ENCODE results near the gene BCAR3. TPM values are rescaled to one million over a fixed set of nuclear protein-coding genes. Genes with fewer than 3 reads are reported as not detected.

Gene BCAR3
- total RNA-seq, 6 experiments from 2014 or later, result 24.4 to 55.1 (median 26.2) TPM

DNA sequence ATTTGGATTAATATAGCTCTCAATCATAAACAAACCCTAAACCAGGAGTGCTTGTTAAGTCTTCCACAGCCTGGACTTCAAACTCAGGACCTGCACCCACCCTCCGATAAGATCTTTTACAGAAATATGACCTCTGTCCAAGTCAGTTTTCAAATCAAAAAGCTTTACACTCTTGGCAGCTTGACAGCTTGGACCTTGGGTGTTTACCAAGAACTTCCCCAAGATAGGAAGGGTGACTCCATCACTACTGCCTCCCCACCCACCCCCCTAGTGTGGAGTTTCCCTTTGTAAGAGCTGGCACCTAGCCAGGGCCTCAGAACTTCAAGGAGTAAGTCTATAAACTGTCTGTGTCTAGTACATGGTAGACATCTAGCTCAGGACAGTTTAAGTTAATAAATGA, 9.6 kb downstream of the BCAR3 start:
- Mint-ChIP-seq H3K27ac (peak overlapping the region; percentile 58), H3K27me3 (ENCODE audit: insufficient read depth) (no peaks in the 10 kb centered on the region)
- no peak for DNase-seq

DNA sequence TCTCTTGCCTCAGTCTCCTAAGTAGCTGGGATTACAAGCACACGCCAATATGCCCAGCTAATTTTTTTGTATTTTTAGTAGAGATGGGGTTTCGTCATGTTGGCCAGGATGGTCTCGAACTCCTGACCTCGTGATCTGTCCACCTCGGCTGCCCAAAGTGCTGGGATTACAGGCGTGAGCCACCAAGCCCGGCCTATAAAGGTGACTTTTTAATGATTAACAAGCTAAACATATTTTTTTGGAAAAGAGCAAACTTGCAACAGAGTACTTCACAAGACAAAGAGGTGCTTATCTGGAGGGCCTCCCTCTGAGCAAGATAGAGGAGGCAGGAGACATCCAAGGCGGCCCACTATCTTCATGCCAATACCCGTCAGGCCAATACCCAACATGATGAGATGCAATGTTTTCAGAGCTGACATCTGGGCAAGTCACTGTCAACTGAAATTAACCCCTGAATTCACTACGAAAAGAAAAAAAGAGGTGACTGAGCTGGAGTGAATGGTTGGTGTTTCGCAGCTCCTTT, 10.5 kb downstream of the BCAR3 start:
- TF ChIP-seq, protein P1, sequence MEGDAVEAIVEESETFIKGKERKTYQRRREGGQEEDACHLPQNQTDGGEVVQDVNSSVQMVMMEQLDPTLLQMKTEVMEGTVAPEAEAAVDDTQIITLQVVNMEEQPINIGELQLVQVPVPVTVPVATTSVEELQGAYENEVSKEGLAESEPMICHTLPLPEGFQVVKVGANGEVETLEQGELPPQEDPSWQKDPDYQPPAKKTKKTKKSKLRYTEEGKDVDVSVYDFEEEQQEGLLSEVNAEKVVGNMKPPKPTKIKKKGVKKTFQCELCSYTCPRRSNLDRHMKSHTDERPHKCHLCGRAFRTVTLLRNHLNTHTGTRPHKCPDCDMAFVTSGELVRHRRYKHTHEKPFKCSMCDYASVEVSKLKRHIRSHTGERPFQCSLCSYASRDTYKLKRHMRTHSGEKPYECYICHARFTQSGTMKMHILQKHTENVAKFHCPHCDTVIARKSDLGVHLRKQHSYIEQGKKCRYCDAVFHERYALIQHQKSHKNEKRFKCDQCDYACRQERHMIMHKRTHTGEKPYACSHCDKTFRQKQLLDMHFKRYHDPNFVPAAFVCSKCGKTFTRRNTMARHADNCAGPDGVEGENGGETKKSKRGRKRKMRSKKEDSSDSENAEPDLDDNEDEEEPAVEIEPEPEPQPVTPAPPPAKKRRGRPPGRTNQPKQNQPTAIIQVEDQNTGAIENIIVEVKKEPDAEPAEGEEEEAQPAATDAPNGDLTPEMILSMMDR (IDR thresholded peaks at IDR 0.05), result no peak
- DNase-seq, result no peak
- H3K36me3 Mint-ChIP-seq (ENCODE audit: low read depth), result peaks cover 41% of the 10 kb centered on the region

More for the DNA sequence above, 9.6 kb downstream of the BCAR3 start:
- Mint-ChIP-seq H3K4me3 (no peak overlapping the region; the same call in 1 of the 2 replicates), H3K9me3 (no peaks in the 10 kb centered on the region), H3K36me3 (ENCODE audit: low read depth) (peaks cover 42% of the 10 kb centered on the region), H3K4me1 (ENCODE audit: low read depth) (peaks cover 94% of the 10 kb centered on the region)
- TF ChIP-seq, protein P1 (IDR thresholded peaks at IDR 0.05), result no peak

GRCh38 chr1:93670141-93670540, 11.5 kb downstream of the BCAR3 start:
- Mint-ChIP-seq H3K4me3 (peak overlapping the region; percentile 30; the same call in 1 of the 2 replicates), H3K27ac (peak overlapping the region; percentile 60), H3K27me3 (ENCODE audit: insufficient read depth) (no peaks in the 10 kb centered on the region; the same call in none of the 2 replicates), H3K4me1 (ENCODE audit: low read depth) (peaks cover 94% of the 10 kb centered on the region), H3K9me3 (no peaks in the 10 kb centered on the region), H3K36me3 (ENCODE audit: low read depth) (peaks cover 38% of the 10 kb centered on the region)
- TF ChIP-seq, protein P1 (IDR thresholded peaks at IDR 0.05), result no peak
- peak; percentile 77 for DNase-seq

More for the DNA sequence above, 10.5 kb downstream of the BCAR3 start:
- Mint-ChIP-seq H3K4me3 (no peak overlapping the region), H3K9me3 (no peaks in the 10 kb centered on the region), H3K4me1 (ENCODE audit: low read depth) (peaks cover 94% of the 10 kb centered on the region), H3K27ac (0 out of 2 replicates have a peak overlapping the region, but pooled peaks have one; percentile 38), H3K27me3 (ENCODE audit: insufficient read depth) (no peaks in the 10 kb centered on the region; the same call in 1 of the 2 replicates)

- TF ChIP-seq, protein P1 (IDR thresholded peaks at IDR 0.05), result no peak
- Mint-ChIP-seq H3K27ac (peak overlapping the region; percentile 74), H3K36me3 (ENCODE audit: low read depth) (peaks cover 32% of the 10 kb centered on the region), H3K4me1 (ENCODE audit: low read depth) (peaks cover 94% of the 10 kb centered on the region), H3K27me3 (ENCODE audit: insufficient read depth) (no peaks in the 10 kb centered on the region; the same call in none of the 2 replicates), H3K4me3 (peak overlapping the region; percentile 5; the same call in 1 of the 2 replicates), H3K9me3 (no peaks in the 10 kb centered on the region)
- DNase-seq, result no peak
These were observed 12.3 kb downstream of the BCAR3 start for GRCh38 chr1:93669369-93669768.

GRCh38 chr1:93668951-93669350, 12.7 kb downstream of the BCAR3 start:
- peaks cover 3% of the 10 kb centered on the region; the same call in 1 of the 2 replicates for H3K9me3 Mint-ChIP-seq
- no peak overlapping the region; the same call in 1 of the 2 replicates for H3K4me3 Mint-ChIP-seq
- TF ChIP-seq, protein P1 (IDR thresholded peaks at IDR 0.05), result no peak
- H3K36me3 Mint-ChIP-seq (ENCODE audit: low read depth), result peaks cover 34% of the 10 kb centered on the region
- no peak for DNase-seq
- H3K4me1 Mint-ChIP-seq (ENCODE audit: low read depth), result peaks cover 94% of the 10 kb centered on the region
- H3K27me3 Mint-ChIP-seq (ENCODE audit: insufficient read depth), result peaks cover 3% of the 10 kb centered on the region
- peak overlapping the region; percentile 74 for H3K27ac Mint-ChIP-seq

All from HFFc6 (cell line).